ENCODE data around the gene PEAK1.

DNA sequence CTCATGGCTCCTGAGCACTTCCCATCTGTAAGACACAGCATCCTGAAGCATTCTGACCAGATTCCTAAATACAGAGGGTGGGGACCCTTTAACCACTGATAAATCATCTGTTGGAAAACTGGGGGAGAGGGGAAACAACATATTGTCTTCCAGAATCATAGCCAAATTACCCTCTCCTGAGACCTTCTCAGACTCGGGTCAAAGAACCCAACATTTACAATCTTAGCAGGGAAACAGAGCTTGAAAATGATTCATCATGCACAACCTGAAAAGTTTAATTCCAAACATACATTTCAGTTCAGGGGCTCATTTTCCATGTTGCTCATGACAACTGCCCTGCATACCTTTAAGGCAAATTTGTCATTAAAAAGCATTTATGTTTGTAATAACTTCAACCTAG is 300.5 kb downstream of the PEAK1 start:
- TF ChIP-seq, protein P1, sequence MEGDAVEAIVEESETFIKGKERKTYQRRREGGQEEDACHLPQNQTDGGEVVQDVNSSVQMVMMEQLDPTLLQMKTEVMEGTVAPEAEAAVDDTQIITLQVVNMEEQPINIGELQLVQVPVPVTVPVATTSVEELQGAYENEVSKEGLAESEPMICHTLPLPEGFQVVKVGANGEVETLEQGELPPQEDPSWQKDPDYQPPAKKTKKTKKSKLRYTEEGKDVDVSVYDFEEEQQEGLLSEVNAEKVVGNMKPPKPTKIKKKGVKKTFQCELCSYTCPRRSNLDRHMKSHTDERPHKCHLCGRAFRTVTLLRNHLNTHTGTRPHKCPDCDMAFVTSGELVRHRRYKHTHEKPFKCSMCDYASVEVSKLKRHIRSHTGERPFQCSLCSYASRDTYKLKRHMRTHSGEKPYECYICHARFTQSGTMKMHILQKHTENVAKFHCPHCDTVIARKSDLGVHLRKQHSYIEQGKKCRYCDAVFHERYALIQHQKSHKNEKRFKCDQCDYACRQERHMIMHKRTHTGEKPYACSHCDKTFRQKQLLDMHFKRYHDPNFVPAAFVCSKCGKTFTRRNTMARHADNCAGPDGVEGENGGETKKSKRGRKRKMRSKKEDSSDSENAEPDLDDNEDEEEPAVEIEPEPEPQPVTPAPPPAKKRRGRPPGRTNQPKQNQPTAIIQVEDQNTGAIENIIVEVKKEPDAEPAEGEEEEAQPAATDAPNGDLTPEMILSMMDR (conservative IDR thresholded peaks at IDR 0.05 in 1 of 2, IDR thresholded peaks at IDR 0.05 in 1 of 2; ENCODE audit: low read depth in 1 of 2, low read length in 2 of 2) = no peak
- TF ChIP-seq EZH2 (IDR thresholded peaks at IDR 0.05; ENCODE audit: low read length, missing control alignments) = no peak

All from fibroblast of lung (primary cell).